Liver (tissue), 3 donors: ENCODE data around the gene DUOXA2.
"Not testable (repeated sequence)": the region's sequence is repeated elsewhere in the genome, so short reads cannot be mapped to it uniquely, and the experiment has no call there.

Experiments
- EGR1 ChIP-seq, 2 donors: IDR thresholded peaks; 2 replicates each; pipeline ENCODE4 v1.6.1; 2016 to 2018; ENCODE audit warnings: antibody characterized with exemption in 2 of 2, low read depth in 2 of 2
- FOXA1 ChIP-seq: IDR thresholded peaks from 2 replicates; pipeline ENCODE4 v1.6.1; 2016; ENCODE audit warnings: antibody characterized with exemption
- GABPA ChIP-seq, 2 donors: IDR thresholded peaks in 1 of 2; conservative IDR thresholded peaks in 1 of 2; 2 replicates each; pipeline ENCODE4 v1.6.1; 2016; ENCODE audit warnings: antibody characterized with exemption in 2 of 2, mild to moderate bottlenecking in 1 of 2, moderate library complexity in 1 of 2
- JUND ChIP-seq, 2 donors: IDR thresholded peaks; 2 replicates each; pipeline ENCODE4 v1.6.1; 2016; ENCODE audit warnings: antibody characterized with exemption in 2 of 2
- NR2F2 ChIP-seq: IDR thresholded peaks from 2 replicates; pipeline ENCODE4 v1.6.1; 2016; ENCODE audit warnings: antibody characterized with exemption
- RXRA ChIP-seq, 2 donors: IDR thresholded peaks; 2 replicates each; pipeline ENCODE4 v1.6.1; 2017 to 2018; ENCODE audit warnings: antibody characterized with exemption in 2 of 2, mild to moderate bottlenecking in 1 of 2
- SP1 ChIP-seq: IDR thresholded peaks from 2 replicates; pipeline ENCODE4 v1.6.1; 2018; ENCODE audit warnings: antibody characterized with exemption, mild to moderate bottlenecking
- TAF1 ChIP-seq: conservative IDR thresholded peaks from 2 replicates; pipeline ENCODE4 v1.6.1; 2016; ENCODE audit warnings: antibody characterized with exemption, mild to moderate bottlenecking
- YY1 ChIP-seq: IDR thresholded peaks from 2 replicates; pipeline ENCODE4 v1.6.1; 2016; ENCODE audit warnings: antibody characterized with exemption, mild to moderate bottlenecking
- TF ChIP-seq, protein P1 (sequence below): fragments of 150-350 bp; IDR thresholded peaks from 2 replicates; pipeline ENCODE4 v1.5.1; 2017; ENCODE audit warnings: improper control_type of control experiment, low read depth, low read length; ENCODE audit not compliant: missing input control
- TF ChIP-seq, protein P2 (sequence below): IDR thresholded peaks from 2 replicates; pipeline ENCODE4 v1.6.1; 2016; ENCODE audit warnings: antibody characterized with exemption
- TF ChIP-seq, protein P3 (sequence below): IDR thresholded peaks from 2 replicates; pipeline ENCODE4 v1.6.1; 2016; ENCODE audit warnings: antibody characterized with exemption
- TF ChIP-seq, protein P4 (sequence below): IDR thresholded peaks from 2 replicates; pipeline ENCODE4 v1.6.1; 2016; ENCODE audit warnings: antibody characterized with exemption
- donor health status: healthy.
- donor health status: healthy.

DNA sequence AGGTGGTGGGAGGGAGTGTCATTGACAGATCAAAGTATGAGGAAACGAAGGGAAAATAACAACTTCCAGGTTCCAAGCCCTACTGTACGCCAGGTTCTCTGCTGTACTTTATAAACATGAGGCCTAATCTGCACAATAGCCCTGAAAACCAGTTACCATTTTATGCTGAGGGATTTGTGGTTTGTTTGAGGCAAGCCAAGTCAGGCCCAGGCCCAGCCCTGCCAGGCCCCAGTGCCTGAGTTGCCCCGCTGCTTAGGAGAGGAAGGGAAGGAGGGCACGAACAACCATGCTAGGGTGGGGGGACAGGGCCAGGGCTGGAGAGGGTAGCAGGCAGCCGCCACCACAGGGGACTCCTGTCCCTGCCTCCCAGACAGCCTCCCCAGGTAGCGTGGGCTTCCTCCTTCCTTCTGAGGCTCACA, 44.2 kb upstream of the DUOXA2 start:
- TF ChIP-seq, protein P1, sequence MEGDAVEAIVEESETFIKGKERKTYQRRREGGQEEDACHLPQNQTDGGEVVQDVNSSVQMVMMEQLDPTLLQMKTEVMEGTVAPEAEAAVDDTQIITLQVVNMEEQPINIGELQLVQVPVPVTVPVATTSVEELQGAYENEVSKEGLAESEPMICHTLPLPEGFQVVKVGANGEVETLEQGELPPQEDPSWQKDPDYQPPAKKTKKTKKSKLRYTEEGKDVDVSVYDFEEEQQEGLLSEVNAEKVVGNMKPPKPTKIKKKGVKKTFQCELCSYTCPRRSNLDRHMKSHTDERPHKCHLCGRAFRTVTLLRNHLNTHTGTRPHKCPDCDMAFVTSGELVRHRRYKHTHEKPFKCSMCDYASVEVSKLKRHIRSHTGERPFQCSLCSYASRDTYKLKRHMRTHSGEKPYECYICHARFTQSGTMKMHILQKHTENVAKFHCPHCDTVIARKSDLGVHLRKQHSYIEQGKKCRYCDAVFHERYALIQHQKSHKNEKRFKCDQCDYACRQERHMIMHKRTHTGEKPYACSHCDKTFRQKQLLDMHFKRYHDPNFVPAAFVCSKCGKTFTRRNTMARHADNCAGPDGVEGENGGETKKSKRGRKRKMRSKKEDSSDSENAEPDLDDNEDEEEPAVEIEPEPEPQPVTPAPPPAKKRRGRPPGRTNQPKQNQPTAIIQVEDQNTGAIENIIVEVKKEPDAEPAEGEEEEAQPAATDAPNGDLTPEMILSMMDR, result not testable (repeated sequence)
- TF ChIP-seq RXRA (IDR thresholded peaks at IDR 0.05); TAF1; JUND (IDR thresholded peaks at IDR 0.05); YY1; GABPA (IDR thresholded peaks at IDR 0.05 in 1 of 2, conservative IDR thresholded peaks at IDR 0.05 in 1 of 2); NR2F2; SP1; FOXA1; EGR1 (IDR thresholded peaks at IDR 0.05; ENCODE audit: low read depth in 2 of 2): not testable (repeated sequence)
- TF ChIP-seq, protein P2, sequence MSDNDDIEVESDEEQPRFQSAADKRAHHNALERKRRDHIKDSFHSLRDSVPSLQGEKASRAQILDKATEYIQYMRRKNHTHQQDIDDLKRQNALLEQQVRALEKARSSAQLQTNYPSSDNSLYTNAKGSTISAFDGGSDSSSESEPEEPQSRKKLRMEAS, result not testable (repeated sequence)
- TF ChIP-seq, protein P3, sequence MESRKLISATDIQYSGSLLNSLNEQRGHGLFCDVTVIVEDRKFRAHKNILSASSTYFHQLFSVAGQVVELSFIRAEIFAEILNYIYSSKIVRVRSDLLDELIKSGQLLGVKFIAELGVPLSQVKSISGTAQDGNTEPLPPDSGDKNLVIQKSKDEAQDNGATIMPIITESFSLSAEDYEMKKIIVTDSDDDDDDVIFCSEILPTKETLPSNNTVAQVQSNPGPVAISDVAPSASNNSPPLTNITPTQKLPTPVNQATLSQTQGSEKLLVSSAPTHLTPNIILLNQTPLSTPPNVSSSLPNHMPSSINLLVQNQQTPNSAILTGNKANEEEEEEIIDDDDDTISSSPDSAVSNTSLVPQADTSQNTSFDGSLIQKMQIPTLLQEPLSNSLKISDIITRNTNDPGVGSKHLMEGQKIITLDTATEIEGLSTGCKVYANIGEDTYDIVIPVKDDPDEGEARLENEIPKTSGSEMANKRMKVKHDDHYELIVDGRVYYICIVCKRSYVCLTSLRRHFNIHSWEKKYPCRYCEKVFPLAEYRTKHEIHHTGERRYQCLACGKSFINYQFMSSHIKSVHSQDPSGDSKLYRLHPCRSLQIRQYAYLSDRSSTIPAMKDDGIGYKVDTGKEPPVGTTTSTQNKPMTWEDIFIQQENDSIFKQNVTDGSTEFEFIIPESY, result not testable (repeated sequence)
- TF ChIP-seq, protein P4, sequence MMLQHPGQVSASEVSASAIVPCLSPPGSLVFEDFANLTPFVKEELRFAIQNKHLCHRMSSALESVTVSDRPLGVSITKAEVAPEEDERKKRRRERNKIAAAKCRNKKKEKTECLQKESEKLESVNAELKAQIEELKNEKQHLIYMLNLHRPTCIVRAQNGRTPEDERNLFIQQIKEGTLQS, result not testable (repeated sequence)
